GM23248 (cell line): Measurements from ENCODE around the gene OSBP2.
"Not testable (repeated sequence)": the region's sequence is repeated elsewhere in the genome, so short reads cannot be mapped to it uniquely, and the experiment has no call there.

Experiments
- EZH2 ChIP-seq: fragments of 200-600 bp; sonication (generic); IDR thresholded peaks from 2 replicates; pipeline ENCODE4 v1.6.1; 2018; ENCODE audit warnings: antibody characterized with exemption, mild to moderate bottlenecking; ENCODE audit not compliant: insufficient read depth, poor library complexity, severe bottlenecking
- EZH2phosphoT487 ChIP-seq: fragments of 200-600 bp; sonication (generic); IDR thresholded peaks from 2 replicates; pipeline ENCODE4 v1.6.1; 2018; ENCODE audit warnings: antibody characterized with exemption, moderate library complexity, mild to moderate bottlenecking, low read depth; ENCODE audit not compliant: insufficient read depth

DNA sequence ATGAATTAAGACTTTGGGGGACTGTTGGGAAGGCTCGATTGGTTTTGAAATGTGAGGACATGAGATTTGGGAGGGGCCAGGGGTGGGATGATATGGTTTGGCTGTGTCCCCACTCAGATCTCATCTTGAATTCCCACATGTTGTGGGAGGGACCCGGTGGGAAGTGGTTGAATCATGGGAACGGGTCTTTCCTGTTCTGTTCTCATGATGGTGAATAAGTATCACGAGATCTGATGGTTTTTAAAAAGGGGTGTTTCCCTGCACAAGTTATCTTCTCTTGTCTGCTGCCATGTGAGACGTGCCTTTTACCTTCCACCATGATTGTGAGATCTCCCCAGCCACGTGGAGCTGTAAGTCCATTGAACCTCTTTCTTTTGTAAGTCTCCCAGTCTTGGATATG lies 82.5 kb downstream of the OSBP2 start:
- TF ChIP-seq EZH2, EZH2phosphoT487: not testable (repeated sequence)
